GM12878 (cell line): Measurements from ENCODE around the gene SNAI3. TPM values are rescaled to one million over a fixed set of nuclear protein-coding genes. Genes with fewer than 3 reads are reported as not detected.

ENCODE experiments used
- ATAC-seq: fragments of 200-7000 bp; cut with Tn5 transposase; 3 replicates; pipeline ENCODE4 v1.9.1; 2020; ENCODE audit warnings: mild to moderate bottlenecking, moderate library complexity
- BruUV-seq: library from RNA; stranded (reverse); fragments of 400-500 nt; replicated peaks from 2 replicates; lab custom pipeline; 2021; lab: Mats Ljungman, UMichigan
- CTCF ChIA-PET: fragments of 300-600 bp; sonication (Branson Sonifier 250); formaldehyde crosslinking; extraction: SDS; loops from one replicate; lab custom pipeline; 2021; ENCODE audit warnings: inconsistent platforms; lab: Yijun Ruan, JAX
- POLR2A ChIA-PET: fragments of 350-600 bp; formaldehyde crosslinking; extraction: SDS; loops from one replicate; lab custom pipeline; 2021; ENCODE audit warnings: inconsistent platforms; lab: Charles Lee
- RAD21 ChIA-PET: fragments of 300-600 bp; sonication (Branson Sonifier 250); formaldehyde crosslinking; loops from one replicate; lab custom pipeline; 2023; ENCODE audit warnings: antibody characterized with exemption; ENCODE audit not compliant: unreplicated experiment; lab: Charles Lee
- SMC1A ChIA-PET: fragments of 300-600 bp; sonication (Branson Sonifier 250); formaldehyde crosslinking; loops from one replicate; lab custom pipeline; 2023; ENCODE audit not compliant: unreplicated experiment, uncharacterized antibody; lab: Charles Lee
- DNase-seq: peaks from one replicate; pipeline ENCODE4 v3.0.0-alpha.2; 2011; ENCODE audit warnings: low read depth, low spot score
- FAIRE-seq: peaks from 3 replicates; lab custom pipeline; 2011; peaks lifted over from hg19 to GRCh38; lab: Jason Lieb, UNC
- H2AFZ ChIP-seq: 2 replicates; pipeline ENCODE4 v1.6.0; 2011; ENCODE audit warnings: low read depth, low read length, control low read depth; ENCODE audit not compliant: control insufficient read depth
- H3K27ac ChIP-seq: 2 replicates; pipeline ENCODE4 v1.5.1; 2011; ENCODE audit warnings: control low read depth; ENCODE audit not compliant: control insufficient read depth, insufficient read depth
- H3K27me3 ChIP-seq, 2 experiments: replicated peaks in 1 of 2; 2 replicates each; pipeline versions ENCODE4 v1.6.0 to v1.6.1; 2011; ENCODE audit warnings: low read length in 1 of 2; ENCODE audit not compliant: control insufficient read depth in 2 of 2, insufficient read depth in 2 of 2
- H3K36me3 ChIP-seq, 2 experiments: 2 replicates each; pipeline ENCODE4 v1.5.1; 2011; ENCODE audit warnings: low read length in 1 of 2; ENCODE audit not compliant: control insufficient read depth in 2 of 2, insufficient read depth in 2 of 2
- H3K4me1 ChIP-seq: 2 replicates; pipeline ENCODE4 v1.6.1; 2011; ENCODE audit warnings: mild to moderate bottlenecking, low read length, moderate library complexity, mixed read lengths; ENCODE audit not compliant: control insufficient read depth, insufficient read depth
- H3K4me2 ChIP-seq: 2 replicates; pipeline ENCODE4 v1.6.0; 2011; ENCODE audit warnings: control low read depth; ENCODE audit not compliant: control insufficient read depth, insufficient read depth
- H3K4me3 ChIP-seq: fragments of 200-600 bp; sonication (generic); 2 replicates; pipeline ENCODE4 v1.5.1; 2016
- H3K79me2 ChIP-seq: 2 replicates; pipeline ENCODE4 v1.6.0; 2011; ENCODE audit warnings: low read length; ENCODE audit not compliant: control insufficient read depth, insufficient read depth
- H3K9ac ChIP-seq: 2 replicates; pipeline ENCODE4 v1.8.0; 2011; ENCODE audit warnings: low read length, control low read depth, mixed read lengths; ENCODE audit not compliant: control insufficient read depth, insufficient read depth
- H3K9me3 ChIP-seq: replicated peaks from 3 replicates; pipeline ENCODE4 v1.5.1; 2011; ENCODE audit warnings: mild to moderate bottlenecking, low read length; ENCODE audit not compliant: control insufficient read depth, insufficient read depth
- H4K20me1 ChIP-seq: 2 replicates; pipeline ENCODE4 v1.6.0; 2011; ENCODE audit not compliant: control insufficient read depth, insufficient read depth
- BCL11A ChIP-seq: IDR thresholded peaks from 2 replicates; pipeline ENCODE4 v1.6.1; 2011; ENCODE audit warnings: low read depth, low read length
- BHLHE40 ChIP-seq, 2 experiments: fragments of 450-650 bp in 1 of 2; IDR thresholded peaks; 2 replicates each; pipeline ENCODE4 v1.6.1; 2011 to 2017; ENCODE audit warnings: low read depth in 2 of 2, borderline replicate concordance in 1 of 2, improper control_type of control experiment in 1 of 2, low read length in 1 of 2, mild to moderate bottlenecking in 1 of 2
- CTCF ChIP-seq, 3 experiments: IDR thresholded peaks in 2 of 3; conservative IDR thresholded peaks in 1 of 3; 2 replicates each; pipeline ENCODE4 v1.5.1; 2011; ENCODE audit warnings: low read depth in 3 of 3, low read length in 3 of 3, mild to moderate bottlenecking in 3 of 3, control low read depth in 2 of 3, moderate library complexity in 2 of 3, inconsistent platforms in 1 of 3, mixed read lengths in 1 of 3; ENCODE audit not compliant: control insufficient read depth in 2 of 3, insufficient read depth in 1 of 3; ENCODE audit errors: extremely low read depth in 1 of 3
- HDAC6 ChIP-seq: fragments of 200-600 bp; sonication (generic); IDR thresholded peaks from one replicate; pipeline ENCODE4 v1.8.0; 2017; ENCODE audit warnings: antibody characterized with exemption; ENCODE audit not compliant: unreplicated experiment
- MLLT1 ChIP-seq: fragments of 450-650 bp; IDR thresholded peaks from 2 replicates; pipeline ENCODE4 v1.6.1; 2016; ENCODE audit warnings: mild to moderate bottlenecking
- POLR2A ChIP-seq: IDR thresholded peaks from 2 replicates; pipeline ENCODE4 v1.6.1; 2011; ENCODE audit warnings: low read depth, mild to moderate bottlenecking, low read length
- WGBS: methylation state at CpG from one replicate; pipeline ENCODE4 v1.1.6; 2016; ENCODE audit warnings: low lambda C conversion rate; ENCODE audit not compliant: insufficient replicate concordance, insufficient coverage; ENCODE audit errors: missing lambda C conversion rate; 5-methylcytosine and 5-hydroxymethylcytosine counted together
- in situ Hi-C: fragments of 300-500 bp; cut with MboI; formaldehyde crosslinking; loops from 9 replicates; pipeline ENCODE4 v1.14.3; 2018; ENCODE audit warnings: mixed read lengths
- intact Hi-C: fragments of 100-400 bp; cut with micrococcal nuclease; formaldehyde crosslinking; loops from one replicate; pipeline ENCODE4 v1.14.2; 2022; ENCODE audit not compliant: unreplicated experiment
- polyA plus RNA-seq, 11 experiments: library from polyadenylated mRNA; depleted of rRNA in 4 of 11; unstranded in 6 of 11; stranded (reverse) in 5 of 11; fragments of >200 nt; fragmentation: Nextera tagmentation in 4 of 11; fragmentation: Illumina TruSeq in 1 of 11; extraction: Ambion mirVana in 4 of 11; extraction: Trizol in 1 of 11; gene quantifications; 1 replicate in 1 of 11; 2 replicates in 10 of 11; pipeline versions ENCODE4 v1.2.1 to v1.2.3, GENCODE V29; 2011 to 2016; ENCODE audit warnings: inconsistent platforms in 2 of 11, missing spikeins in 2 of 11, low read depth in 1 of 11
- total RNA-seq, 4 experiments: library from RNA; depleted of rRNA in 3 of 4; stranded (reverse); fragments of >200 nt in 3 of 4; fragmentation: Illumina TruSeq in 1 of 4; extraction: Trizol in 1 of 4; gene quantifications; 2 replicates each; pipeline versions ENCODE4 v1.2.1 to v1.2.3, GENCODE V29; 2013 to 2021

Gene SNAI3
- total and polyA plus RNA-seq, 10 of the 15 experiments (the other 5 are each of a cell fraction or from before 2014, with no cell fraction given): 0.21 to 7.4 (median 3.0) TPM

- Histone ChIP-seq H2AFZ (no peak overlapping the region), H3K27ac (no peak overlapping the region), H3K9me3 (no peaks in the 10 kb centered on the region)
- intact Hi-C loops: no loop called here
- CTCF ChIA-PET: interaction anchor here (1.2 kb wide), 1 partner anchor 12 kb away, joined by 5 read pairs; no protein-coding TSS in a partner anchor
- BruUV-seq: no TSS peak
- TF ChIP-seq MLLT1: no peak
- no peak for TF ChIP-seq BHLHE40 (IDR thresholded peaks at IDR 0.05; ENCODE audit: borderline replicate concordance in 1 of 2, low read depth in 2 of 2, low read length in 1 of 2)
- TF ChIP-seq CTCF (IDR thresholded peaks at IDR 0.05 in 2 of 3, conservative IDR thresholded peaks at IDR 0.05 in 1 of 3; ENCODE audit: control insufficient read depth in 2 of 3, extremely low read depth in 1 of 3, insufficient read depth in 1 of 3, low read depth in 3 of 3, low read length in 3 of 3): no peak
- TF ChIP-seq POLR2A: peak; percentile 11
- TF ChIP-seq HDAC6: no peak
- TF ChIP-seq BCL11A: no peak
- TF ChIP-seq, all 136 proteins: peak for 1
- peaks cover 7% of the 10 kb centered on the region; the same call in 1 of the 2 replicates for H4K20me1 ChIP-seq
- no peak overlapping the region for H3K4me2 ChIP-seq
- ChIA-PET POLR2A (no interaction called here), RAD21 (no interaction called here), SMC1A (no interaction called here)
- peaks cover 2 to 4% of the 10 kb centered on the region in 2 experiments; a peak in 2 of 4 replicates for H3K36me3 ChIP-seq
- no peak overlapping the region for H3K4me3 ChIP-seq
- H3K4me1 ChIP-seq: peaks cover 11% of the 10 kb centered on the region; the same call in 1 of the 2 replicates
- H3K9ac ChIP-seq: no peak overlapping the region
- ATAC-seq: no peak
- in situ Hi-C loops: no loop called here
- no peak for FAIRE-seq
- WGBS: 91% methylated on average over 16 of the region's 16 CpGs
- peaks cover 0 to under 1% of the 10 kb centered on the region in 2 experiments; a peak in 3 of 4 replicates for H3K27me3 ChIP-seq
- peaks cover 30% of the 10 kb centered on the region for H3K79me2 ChIP-seq
- no peak for DNase-seq
These were observed 40.9 kb downstream of the SNAI3 start for GRCh38 chr16:88645455-88645854.
